ENCODE results near the gene DOK3.
"Not testable (repeated sequence)": the region's sequence is repeated elsewhere in the genome, so short reads cannot be mapped to it uniquely, and the experiment has no call there.

Gene DOK3

DNA sequence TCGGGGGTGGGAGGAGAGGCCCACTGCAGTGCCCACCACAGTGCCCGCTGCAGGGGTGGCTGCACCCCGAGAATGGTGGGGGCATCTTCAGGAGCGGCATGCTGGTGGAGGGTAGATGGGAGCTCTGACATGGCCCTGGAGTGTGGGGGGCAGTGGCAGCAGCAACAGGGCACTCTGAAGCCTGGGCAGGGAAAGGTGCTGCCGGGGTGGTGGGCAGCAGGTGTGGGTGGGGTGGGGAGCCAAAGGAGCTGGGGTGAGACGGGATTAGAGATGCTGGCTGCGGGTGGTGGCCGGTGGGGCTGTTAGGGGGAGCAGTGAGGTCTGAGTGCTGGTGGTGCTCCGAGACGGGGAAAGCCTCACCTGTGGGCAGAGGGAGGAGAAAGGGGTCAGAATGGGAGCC, 26.8 kb upstream of the DOK3 start:
- no peak for DNase-seq (ENCODE audit: low read depth)
- TF ChIP-seq, protein P1, sequence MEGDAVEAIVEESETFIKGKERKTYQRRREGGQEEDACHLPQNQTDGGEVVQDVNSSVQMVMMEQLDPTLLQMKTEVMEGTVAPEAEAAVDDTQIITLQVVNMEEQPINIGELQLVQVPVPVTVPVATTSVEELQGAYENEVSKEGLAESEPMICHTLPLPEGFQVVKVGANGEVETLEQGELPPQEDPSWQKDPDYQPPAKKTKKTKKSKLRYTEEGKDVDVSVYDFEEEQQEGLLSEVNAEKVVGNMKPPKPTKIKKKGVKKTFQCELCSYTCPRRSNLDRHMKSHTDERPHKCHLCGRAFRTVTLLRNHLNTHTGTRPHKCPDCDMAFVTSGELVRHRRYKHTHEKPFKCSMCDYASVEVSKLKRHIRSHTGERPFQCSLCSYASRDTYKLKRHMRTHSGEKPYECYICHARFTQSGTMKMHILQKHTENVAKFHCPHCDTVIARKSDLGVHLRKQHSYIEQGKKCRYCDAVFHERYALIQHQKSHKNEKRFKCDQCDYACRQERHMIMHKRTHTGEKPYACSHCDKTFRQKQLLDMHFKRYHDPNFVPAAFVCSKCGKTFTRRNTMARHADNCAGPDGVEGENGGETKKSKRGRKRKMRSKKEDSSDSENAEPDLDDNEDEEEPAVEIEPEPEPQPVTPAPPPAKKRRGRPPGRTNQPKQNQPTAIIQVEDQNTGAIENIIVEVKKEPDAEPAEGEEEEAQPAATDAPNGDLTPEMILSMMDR (conservative IDR thresholded peaks at IDR 0.05; ENCODE audit: low read length) = no peak
- no peak overlapping the region for H3K4me3 ChIP-seq (ENCODE audit: low read length)

DNA sequence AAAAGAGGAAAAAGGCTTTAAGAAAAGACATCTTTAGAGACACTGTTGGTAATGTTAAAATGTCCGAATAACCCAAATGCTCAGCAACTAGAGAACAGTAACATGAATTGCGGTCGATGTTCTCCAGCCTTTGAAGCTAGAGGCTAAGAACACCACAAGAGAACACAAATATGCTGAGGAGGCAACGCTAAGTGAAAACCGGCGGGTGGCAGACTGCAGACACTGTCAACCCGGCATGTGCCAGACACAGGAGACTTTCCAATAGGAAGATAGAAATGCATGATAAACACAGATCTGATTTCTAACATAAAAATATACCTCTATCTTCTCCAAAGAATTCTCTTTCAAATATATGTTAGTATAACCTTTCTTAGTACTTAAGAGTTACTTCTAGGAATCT, 25.5 kb upstream of the DOK3 start:
- H3K4me3 ChIP-seq (ENCODE audit: low read length) = no peak overlapping the region
- TF ChIP-seq, protein P1 (conservative IDR thresholded peaks at IDR 0.05; ENCODE audit: low read length) = no peak
- no peak for DNase-seq (ENCODE audit: low read depth)

DNA sequence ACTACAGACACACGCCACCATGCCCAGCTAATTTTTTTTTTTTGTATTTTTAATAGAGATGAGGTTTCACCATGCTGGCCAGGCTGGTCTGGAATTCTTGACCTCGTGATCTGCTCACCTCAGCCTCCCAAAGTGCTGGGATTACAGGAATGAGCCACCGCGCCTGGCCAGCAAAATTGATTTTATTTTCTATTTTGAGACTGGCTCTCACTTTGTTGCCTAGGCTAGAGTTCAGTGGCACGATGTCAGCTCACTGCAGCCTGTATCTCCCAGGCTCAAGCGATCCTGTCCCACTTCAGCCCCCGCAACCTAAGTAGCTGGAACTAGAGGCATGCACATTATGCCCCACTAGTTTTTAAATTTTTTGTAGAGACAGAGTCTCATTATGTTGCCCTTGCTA, 24.8 kb upstream of the DOK3 start:
- not testable (repeated sequence) for H3K4me3 ChIP-seq (ENCODE audit: low read length); DNase-seq (ENCODE audit: low read depth)

- H3K4me3 ChIP-seq (ENCODE audit: low read length) = no peak overlapping the region
- TF ChIP-seq, protein P1 (conservative IDR thresholded peaks at IDR 0.05; ENCODE audit: low read length) = no peak
- DNase-seq (ENCODE audit: low read depth) = no peak
Measured at GRCh38 chr5:177531209-177531940, 21.7 kb upstream of the DOK3 start.

DNA sequence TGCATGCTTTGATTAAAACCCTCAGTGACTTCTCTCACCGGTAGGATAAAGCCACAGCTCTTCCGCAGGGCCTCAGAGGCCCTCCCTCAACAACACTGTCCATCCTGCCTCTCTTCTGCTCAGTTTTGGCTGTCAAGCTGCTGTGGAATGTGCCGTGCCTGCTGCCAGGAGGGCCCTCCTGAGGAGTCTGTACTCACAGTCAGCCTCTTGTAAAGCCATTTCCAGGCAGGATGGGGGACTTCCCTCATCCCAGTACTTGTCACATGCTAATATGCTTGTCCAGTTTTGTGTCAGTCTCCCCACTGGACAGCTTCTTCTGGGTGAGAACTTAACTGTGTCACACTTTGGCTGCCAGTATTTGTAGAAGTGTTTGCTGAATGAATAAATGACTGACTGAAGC, 21.0 kb upstream of the DOK3 start:
- TF ChIP-seq, protein P1 (conservative IDR thresholded peaks at IDR 0.05; ENCODE audit: low read length) = no peak
- no peak for DNase-seq (ENCODE audit: low read depth)
- no peak overlapping the region for H3K4me3 ChIP-seq (ENCODE audit: low read length)

- TF ChIP-seq, protein P1 (conservative IDR thresholded peaks at IDR 0.05; ENCODE audit: low read length) = no peak
- DNase-seq (ENCODE audit: low read depth) = no peak
- H3K4me3 ChIP-seq (ENCODE audit: low read length) = no peak overlapping the region
Measured at GRCh38 chr5:177529247-177530203, 19.9 kb upstream of the DOK3 start.

DNA sequence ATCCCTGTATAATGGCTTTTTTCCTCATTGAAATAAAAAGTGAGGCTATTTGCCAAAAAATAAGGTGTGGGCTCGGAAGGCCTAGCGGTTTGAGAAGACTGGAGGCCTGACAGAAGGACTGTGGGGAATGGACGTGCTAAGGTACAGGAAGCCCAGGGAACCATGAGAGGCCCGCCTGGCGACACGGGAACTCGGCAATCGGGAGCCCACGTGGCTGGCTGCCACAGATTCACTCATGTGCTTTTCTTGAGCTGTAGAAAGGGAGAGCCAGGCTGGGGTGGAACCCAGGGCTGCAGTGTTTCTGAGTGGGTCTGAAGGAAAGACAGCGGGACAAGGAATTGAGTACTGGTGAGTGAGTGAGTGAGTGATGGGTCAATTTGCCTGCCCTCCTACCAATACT, 19.0 kb upstream of the DOK3 start:
- TF ChIP-seq, protein P1 (conservative IDR thresholded peaks at IDR 0.05; ENCODE audit: low read length) = no peak
- DNase-seq (ENCODE audit: low read depth) = no peak
- no peak overlapping the region for H3K4me3 ChIP-seq (ENCODE audit: low read length)
